Erythroblast (primary cell): ENCODE data around the gene GLOD4.

Source experiments
- GATA1 ChIP-seq: IDR thresholded peaks from 2 replicates; pipeline ENCODE4 v1.6.1; 2011; ENCODE audit warnings: low read depth, mild to moderate bottlenecking, control low read depth, low read length, moderate library complexity
- POLR2A ChIP-seq: IDR thresholded peaks from 2 replicates; pipeline ENCODE4 v1.6.1; 2011; ENCODE audit warnings: mild to moderate bottlenecking, low read length

DNA sequence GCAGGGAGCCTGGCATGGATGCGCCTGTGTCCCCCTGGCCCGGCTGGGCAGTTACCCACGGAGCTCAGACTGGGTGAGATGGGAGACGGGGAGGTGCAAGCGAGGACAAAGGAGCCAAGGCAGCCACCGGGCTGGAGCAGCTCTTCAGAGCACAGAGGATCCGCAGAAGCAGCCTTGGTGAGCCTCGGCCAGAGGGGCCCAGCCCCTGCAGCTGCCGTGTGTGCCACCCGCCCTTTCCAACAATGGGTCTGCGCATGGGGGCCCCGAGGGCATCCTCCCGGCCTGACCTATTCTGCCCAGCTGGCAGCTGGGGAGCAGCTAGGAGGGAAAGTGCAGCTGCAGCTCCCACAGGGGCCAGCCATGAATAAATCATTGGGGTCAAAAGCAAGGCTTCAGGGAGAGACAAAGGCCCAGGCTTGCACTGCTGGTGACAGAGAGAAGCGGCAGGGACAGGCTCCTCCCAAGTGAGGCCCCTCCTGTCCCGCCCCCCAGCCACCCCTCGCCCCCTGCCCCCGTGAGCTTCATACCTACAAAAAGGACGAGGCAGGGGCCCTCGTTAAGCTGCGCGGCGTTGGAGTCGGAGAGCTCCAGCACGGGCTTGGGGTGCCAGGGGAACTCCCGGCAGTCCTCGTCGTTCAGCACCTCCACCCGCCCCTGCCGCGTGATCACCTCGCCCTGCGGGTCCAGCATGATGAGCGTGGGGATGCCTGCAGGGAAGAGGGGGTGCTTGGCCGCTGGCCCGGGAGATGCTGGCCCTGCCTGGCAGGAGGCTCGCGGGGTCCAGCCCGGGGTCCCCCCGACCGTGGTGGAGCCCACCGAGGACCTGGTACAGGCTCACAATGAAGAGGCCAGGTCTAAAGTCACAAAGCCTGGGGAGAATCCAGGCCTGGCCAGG is 22.7 kb upstream of the GLOD4 start:
- TF ChIP-seq POLR2A (no peak), GATA1 (no peak)
